NT2/D1 (cell line): ENCODE results near the gene TOX2.

Source experiments
- SUZ12 ChIP-seq: IDR thresholded peaks from 2 replicates; pipeline ENCODE4 v1.6.1; 2011; ENCODE audit not compliant: insufficient read length, insufficient read depth; ENCODE audit errors: extremely low read depth
- YY1 ChIP-seq: IDR thresholded peaks from 2 replicates; pipeline ENCODE4 v1.6.1; 2011; ENCODE audit not compliant: insufficient read length, insufficient read depth
- ZNF274 ChIP-seq: IDR thresholded peaks from 2 replicates; pipeline ENCODE4 v1.6.1; 2011; ENCODE audit warnings: mild to moderate bottlenecking, low read depth, low read length

DNA sequence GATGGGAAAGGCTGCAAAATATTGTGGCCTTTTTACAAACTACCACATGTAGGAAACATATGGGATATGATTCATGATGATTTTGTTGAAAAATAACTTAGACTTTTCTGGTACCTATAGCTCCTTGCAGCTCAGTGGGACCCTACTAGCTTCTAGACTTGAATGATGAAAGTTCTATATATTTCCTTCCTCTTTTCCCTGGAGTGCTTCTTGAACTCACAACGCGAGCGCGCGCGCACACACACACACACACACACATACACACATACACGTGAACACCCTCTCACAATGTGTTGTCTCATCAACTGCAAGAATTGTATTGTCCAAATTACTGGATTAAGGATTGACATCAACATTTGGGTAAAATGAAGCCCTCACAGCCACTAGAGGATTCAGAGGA is 61.9 kb downstream of the TOX2 start:
- no peak for TF ChIP-seq ZNF274
- no peak for TF ChIP-seq YY1
- no peak for TF ChIP-seq SUZ12
